GM13976 (cell line): ENCODE measurements around the gene ZNF280A.

Experiments
- DNase-seq: peaks from one replicate; pipeline ENCODE4 v3.0.0; 2012; ENCODE audit warnings: low spot score
- in situ Hi-C: fragments of 300-500 bp; cut with MboI; formaldehyde crosslinking; loops from one replicate; pipeline ENCODE4 v1.12.0; 2022; ENCODE audit warnings: low sequenced_read_pairs, mixed read lengths, inconsistent platforms; ENCODE audit not compliant: unreplicated experiment
- TF ChIP-seq, protein P1 (sequence below): IDR thresholded peaks from 2 replicates; pipeline ENCODE4 v1.5.1; 2012; ENCODE audit warnings: borderline replicate concordance, mild to moderate bottlenecking; ENCODE audit not compliant: insufficient read depth; ENCODE audit errors: extremely low read depth, missing control alignments, control extremely low read depth

The ZNF280A gene

DNA sequence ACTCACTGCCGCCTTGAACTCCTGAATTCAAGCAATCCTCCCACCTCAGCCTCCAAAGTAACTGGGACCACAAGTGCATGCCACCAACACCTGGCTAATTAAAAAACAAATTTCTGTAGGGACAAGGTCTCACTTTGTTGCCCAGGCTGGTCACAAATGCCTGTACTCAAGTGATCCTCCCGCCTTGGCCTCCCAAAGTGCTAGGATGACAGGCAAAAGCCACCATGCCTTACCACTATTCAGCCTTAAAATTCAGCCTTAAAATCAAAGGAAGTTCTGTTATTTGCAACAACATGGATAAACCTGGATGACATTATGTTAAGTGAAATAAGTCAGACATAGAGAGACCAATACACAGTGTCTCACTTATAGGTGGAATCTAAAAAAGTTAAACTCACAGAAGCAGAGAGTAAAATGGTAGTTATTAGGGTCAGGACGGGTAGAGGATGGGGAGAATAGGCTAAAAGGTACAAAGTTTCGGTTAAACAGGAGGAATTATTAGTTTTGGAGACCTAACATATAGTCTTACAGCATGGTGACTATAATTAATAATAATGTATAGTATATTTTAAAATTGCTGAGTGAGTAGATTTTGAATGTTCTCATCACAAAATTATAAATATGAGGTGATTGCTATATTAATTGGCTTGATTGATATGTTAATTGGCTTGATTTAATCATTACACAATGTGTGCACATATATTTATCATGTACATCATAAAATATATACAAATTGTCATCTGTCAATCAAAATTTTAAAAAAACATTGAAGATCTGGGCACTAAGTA is 6.2 kb upstream of the ZNF280A start:
- TF ChIP-seq, protein P1, sequence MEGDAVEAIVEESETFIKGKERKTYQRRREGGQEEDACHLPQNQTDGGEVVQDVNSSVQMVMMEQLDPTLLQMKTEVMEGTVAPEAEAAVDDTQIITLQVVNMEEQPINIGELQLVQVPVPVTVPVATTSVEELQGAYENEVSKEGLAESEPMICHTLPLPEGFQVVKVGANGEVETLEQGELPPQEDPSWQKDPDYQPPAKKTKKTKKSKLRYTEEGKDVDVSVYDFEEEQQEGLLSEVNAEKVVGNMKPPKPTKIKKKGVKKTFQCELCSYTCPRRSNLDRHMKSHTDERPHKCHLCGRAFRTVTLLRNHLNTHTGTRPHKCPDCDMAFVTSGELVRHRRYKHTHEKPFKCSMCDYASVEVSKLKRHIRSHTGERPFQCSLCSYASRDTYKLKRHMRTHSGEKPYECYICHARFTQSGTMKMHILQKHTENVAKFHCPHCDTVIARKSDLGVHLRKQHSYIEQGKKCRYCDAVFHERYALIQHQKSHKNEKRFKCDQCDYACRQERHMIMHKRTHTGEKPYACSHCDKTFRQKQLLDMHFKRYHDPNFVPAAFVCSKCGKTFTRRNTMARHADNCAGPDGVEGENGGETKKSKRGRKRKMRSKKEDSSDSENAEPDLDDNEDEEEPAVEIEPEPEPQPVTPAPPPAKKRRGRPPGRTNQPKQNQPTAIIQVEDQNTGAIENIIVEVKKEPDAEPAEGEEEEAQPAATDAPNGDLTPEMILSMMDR: no peak
- DNase-seq: no peak
- in situ Hi-C loops: no loop called here

DNA sequence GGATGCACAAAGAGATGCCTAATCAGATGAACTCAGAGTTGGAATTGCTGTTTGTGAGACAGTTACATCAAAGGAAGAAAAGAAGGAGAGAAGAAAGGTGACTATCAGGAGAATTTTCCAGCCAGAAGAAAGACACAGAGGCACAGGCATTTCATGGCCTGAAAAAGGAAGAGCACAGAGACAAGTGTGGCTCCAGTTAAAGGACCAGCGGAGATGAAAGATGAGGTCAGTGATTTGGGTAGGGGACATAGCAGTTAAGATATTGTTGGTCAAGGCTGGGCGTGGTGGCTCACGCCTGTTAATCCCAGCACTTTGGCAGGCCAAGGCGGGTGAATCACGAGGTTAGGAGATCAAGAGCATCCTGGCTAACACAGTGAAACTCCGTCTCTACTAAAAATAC is 3.4 kb upstream of the ZNF280A start:
- in situ Hi-C loops: no loop called here
- DNase-seq: no peak
- TF ChIP-seq, protein P1: no peak

DNA sequence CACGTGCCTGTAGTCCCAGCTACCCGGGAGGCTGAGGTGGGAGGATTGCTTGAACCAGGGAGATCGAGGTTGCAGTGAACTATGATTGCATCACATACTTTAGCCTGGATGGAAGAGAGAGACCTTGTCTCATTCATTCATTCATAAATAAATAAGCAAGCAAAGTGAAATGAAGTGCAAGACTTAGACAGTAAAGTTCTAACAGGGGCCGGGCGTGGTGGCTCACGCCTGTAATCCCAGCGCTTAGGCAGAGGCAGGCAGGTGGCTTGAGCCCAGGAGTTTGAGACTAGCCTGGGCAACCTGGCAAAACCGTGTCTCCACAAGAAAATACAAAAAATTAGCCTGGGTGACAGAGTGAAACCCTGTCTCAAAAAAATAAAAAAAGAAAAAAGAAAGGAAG is 1.6 kb upstream of the ZNF280A start:
- in situ Hi-C loops: no loop called here
- DNase-seq: no peak
- TF ChIP-seq, protein P1: no peak

DNA sequence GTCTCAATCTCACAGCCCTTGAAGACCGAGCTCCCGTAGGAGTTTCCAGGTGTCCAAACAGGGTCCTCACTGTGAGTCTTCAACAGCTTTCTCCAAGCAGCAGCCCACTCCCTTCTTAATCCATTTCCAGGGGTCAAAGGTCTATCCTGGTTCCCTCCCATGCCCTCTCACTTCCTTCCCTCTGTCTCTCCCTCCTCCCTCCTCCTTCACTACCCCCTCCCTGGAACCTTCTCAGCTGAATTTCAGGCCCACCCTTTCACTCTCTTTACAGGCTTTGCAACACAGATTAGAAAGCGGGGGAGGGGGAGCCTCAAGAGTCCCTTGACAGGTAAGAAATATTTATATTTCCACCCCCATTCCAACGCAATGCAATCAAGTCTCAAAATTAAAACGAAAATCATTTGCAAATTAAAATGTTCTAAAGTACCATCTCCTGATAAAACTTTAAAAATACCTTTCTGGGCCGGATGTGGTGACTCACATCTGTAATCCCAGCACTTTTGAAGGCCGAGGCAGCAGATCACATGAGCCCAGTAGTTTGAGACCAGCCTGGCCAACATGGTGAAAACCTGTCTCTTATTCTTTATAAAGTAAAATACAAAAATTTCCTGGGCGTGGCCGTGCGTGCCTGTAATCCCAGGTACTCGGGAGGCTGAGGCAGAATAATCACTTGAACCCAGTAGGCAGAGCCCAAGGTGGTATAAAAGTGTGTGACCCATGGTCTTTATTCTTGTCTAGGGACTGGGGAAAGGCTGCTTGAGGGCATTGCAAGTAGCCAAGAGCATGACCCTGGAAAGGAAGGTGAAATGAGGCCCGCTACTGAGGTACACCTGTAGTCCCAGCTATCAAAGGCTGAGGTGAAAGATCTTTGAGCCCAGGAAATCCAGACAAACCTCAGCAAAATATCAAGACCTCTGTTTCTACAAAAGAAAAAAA is 865 bp upstream of the ZNF280A start:
- TF ChIP-seq, protein P1: no peak
- no peak for DNase-seq
- in situ Hi-C loops: no loop called here

DNA sequence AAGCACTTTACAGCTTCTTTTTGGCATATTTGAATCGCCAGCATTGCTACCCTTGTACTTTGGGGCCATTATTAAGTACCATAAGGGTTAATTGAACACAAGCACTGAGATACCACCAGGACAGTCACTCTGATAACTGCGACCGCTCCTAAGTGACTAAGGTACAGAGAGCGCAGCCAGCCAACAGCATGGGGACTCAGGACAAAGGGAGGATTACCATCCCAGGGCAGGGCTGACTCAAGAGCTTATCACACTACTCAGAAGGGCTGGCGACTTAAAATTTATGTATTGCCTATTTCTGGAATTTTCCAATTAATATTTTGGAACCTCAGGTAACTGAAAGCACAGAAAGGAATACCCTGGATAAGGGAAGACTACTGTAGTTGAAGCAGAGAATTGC is 479 bp downstream of the ZNF280A start:
- in situ Hi-C loops: no loop called here
- DNase-seq: no peak

DNA sequence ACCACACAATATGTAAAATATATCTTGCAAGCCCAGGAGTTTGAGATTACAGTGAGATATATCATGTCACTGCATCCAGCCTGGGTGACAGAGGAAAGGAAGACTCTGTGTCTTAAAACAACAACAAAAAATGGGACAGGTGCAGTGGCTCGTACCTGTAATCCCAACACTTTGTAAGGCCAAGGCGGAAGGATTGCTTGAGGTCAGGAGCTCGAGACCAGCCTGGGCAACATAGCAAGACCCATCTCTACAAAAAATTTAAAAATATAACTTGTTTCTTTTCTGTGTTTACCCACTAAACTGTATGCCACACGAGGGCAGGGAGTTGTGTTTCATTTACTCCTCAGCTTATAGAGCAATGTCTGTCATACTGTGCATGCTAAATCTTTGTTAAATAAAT is 3.1 kb downstream of the ZNF280A start:
- in situ Hi-C loops: no loop called here
- DNase-seq: no peak
- TF ChIP-seq, protein P1: no peak

More for the DNA sequence above, 479 bp downstream of the ZNF280A start:
- TF ChIP-seq, protein P1: no peak
